HPDE6-E6E7 (cell line): Measurements from ENCODE around the gene PKIB.

Experiments
- DNase-seq: peaks from one replicate; pipeline ENCODE4 v3.0.0; 2011; ENCODE audit warnings: missing footprints; ENCODE audit errors: extremely low spot score

The PKIB gene

DNA sequence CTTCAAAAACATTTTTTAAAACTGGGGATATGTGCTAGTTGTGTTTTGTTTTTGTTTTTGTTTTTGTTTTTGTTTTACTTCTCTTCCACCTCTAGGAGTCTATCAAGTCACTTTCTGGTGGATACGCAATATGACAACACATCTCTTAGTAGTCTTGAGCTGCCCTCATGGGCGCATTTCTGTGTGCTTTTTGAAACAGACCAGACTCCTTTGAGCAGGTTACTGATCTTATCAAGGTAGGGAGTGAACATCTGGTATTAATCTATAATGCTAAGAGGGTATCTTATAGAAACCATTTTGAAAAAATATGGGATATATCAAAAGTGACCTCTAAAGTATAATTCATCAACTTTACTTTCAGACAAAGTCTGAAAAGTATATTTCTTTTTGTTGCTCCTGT lies 56.2 kb downstream of the PKIB start:
- DNase-seq = no peak

DNA sequence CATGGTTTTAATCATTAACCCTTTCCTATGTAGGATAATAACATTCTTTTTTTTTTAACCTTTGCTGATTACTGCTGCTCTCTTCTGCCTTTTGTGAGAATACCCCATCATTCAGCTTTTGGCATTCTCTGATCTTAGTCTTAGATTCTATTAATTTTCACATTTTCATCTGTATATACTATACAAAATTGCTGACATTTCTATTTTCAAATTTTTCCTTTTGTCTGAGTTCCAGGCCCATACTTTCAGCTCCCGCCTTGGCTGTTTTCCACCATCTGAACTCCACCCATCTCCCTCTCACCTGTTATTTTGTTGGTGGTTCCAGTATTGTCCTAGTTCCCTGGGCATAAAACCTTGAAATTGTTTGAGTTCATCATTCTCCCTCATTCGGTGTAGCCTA lies 59.2 kb downstream of the PKIB start:
- no peak for DNase-seq

DNA sequence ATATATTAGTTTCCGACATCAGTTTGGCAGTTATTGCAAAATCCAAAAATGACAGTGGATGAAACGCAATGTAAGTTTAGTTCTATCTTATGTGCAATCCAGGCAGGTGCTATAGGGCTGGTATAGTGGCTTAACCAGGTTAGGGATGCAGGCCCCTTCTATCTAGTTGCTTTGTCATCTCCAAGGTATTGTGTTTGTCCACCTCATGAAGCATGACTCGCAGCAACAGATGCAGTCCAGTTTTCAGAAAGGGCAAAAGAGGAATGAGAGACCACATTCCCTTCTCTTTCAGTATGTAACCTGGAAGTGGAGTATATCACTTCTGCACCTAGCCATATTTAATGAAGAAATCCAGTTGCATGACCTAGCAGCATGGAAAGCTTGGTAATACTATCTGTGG lies 59.7 kb downstream of the PKIB start:
- no peak for DNase-seq

DNA sequence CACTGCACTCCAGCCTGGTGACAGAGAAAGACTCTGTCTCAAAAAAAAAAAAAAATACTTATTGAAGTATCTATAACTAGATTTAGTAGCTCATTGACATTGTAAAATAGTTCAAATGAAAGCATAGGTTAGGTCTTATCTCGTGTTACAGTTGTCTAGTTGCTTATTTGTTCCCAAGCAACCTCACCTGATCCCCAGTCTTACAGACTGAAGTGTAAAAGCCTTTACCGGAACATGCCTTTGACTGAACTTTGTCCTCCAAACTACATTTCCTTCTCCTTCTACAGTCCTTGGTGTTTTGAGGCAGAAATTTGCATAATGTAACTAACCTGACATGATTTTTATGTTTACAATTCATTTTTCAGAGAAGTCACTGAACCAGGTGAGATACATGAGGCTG lies 61.0 kb downstream of the PKIB start:
- no peak for DNase-seq

DNA sequence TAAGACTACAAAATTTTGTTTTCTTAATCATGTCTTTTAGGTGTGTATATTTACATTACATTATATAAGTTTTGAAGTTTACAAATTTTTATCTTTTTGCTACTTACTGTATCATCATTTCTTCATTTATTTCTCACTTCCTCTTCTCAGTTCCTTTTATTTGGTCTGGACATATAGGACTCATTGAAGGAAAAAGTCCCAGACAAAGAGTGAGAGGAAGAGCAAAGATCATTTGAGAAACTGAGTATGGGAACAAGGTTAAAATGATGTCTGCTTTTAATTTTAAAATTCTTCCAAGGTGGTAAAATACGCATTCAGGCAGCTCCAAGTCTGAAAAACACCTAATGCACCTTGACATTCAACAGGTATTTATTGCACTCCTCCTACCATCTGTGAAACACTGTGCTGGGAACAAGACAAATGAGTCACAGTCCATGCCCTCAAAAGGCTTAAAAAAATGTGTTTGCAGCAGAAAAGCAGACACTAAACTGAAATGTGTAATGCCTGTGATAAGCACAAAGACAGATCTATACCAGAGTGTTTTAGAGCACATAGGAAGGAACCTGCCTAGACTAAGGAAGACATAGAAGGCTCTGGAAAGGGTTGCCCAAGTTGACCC lies 63.2 kb downstream of the PKIB start:
- DNase-seq = no peak

DNA sequence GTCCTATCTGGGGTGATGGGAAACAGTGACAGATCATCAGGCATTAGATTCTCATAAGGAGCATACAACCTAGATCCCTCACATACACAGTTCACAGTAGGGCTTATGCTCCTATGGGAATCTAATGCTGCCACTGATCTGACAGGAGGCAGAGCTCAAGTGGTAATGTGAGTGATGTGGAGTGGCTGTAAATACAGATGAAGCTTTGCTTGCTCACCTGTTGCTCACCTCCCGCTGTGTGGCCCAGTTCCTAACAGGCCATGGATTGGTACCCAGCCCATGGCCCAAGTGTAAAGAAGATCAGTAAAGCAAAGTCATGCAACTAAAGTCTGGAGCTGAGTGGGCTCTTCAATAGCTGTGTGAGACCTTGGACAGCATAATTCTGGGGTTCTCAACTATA lies 65.9 kb downstream of the PKIB start:
- DNase-seq = no peak

DNA sequence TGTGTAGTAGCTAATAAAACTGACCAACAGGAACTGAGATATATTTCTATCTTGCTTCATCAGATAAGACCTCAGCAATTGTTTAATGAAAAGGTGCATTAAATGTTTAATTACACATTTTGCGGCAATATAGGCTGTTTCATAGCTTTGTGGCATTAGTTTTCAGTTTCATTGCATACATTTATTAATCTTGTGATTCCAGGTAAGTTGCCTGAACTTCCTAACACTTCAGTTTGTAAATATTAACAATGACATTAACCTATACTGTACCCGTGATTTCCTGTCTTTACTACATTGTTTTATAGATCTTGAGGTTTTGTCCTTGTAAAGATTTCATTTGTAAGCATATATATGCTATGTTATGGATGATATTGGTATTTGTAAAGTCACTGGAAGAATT lies 66.5 kb downstream of the PKIB start:
- DNase-seq = no peak

DNA sequence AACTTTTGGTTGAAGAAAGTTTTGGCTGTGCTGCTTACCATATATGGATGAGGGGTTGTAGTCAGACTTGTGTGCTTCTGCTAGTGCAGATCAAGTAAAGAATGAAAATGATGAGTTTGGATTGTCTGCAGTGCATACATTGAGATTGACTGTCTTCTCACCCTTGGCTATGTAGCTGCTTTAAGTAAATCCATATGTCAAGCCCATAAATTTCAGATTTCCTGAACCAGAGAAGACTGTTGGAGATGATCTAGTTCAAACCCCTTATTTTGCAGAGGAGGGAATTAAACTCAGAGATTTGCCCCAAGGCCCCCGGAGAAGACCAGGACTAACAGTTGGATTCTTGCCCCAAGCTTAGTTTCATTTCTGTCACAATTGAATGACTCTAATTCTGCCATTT lies 67.2 kb downstream of the PKIB start:
- DNase-seq = no peak

DNA sequence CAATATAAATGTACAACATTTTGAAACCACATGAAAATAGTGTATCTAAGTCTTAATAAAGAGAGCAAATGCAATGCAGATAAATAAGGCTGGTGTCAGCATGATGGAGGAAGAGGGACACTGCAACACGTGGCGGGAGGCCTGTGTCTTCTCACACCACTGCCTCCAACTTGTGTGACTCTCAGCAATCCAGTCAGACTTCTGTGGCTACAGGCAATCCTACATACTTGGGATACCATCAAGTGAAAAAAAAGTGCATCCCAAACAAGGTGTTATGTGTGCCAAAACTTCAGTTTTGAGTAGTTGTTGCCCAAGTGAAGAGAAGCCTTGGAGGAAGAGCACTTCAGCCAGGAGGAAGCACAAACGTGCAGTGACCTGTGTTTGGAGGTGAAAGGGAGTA lies 68.6 kb downstream of the PKIB start:
- no peak for DNase-seq

DNA sequence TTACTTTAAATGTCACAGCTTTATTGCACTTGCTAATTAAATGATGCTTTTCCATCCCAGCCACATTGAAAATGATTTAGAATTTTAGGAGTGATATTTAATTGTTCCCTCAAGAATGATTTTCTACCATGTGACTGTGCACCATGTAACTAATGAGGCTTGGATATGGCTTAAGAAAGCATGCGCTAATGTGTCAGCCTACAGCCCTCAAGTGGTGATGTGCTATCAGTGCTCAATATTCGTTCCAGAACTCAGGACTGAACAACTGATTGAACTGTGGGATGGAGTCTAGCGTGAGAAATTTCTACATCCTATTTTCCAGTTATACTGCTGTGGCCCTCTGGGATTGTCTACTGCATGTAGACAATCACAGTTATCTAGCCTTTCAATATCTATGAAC lies 71.5 kb downstream of the PKIB start:
- no peak for DNase-seq

DNA sequence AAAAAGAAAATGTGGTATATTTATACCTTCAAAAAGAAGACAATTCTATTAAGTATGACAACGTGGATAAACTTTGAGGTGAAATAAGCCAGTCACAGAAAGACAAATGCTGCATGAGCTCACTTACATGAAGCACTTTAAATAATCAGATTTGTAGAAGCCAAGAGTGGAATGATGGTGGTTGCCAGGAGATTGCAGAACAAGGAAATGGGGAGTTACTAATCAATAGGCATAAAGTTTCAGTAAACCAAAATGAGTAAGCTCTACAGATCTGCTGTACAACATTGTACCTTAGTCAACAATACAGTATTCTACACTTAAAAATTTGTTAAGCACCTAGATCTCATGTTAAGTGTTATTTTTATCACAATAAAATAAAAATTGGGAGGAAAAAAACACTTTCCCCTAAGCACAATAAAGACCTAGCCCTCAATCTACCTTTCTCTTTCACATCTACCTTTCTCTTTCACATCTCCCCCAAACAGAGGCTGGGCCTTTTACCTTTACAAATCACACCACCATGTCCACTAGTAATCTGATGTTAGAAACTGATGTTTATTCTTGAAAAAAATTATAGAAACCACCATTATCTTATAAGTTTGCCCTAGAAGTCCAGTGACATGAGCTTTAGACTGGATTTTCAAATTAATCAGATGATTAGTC lies 73.9 kb downstream of the PKIB start:
- no peak for DNase-seq

DNA sequence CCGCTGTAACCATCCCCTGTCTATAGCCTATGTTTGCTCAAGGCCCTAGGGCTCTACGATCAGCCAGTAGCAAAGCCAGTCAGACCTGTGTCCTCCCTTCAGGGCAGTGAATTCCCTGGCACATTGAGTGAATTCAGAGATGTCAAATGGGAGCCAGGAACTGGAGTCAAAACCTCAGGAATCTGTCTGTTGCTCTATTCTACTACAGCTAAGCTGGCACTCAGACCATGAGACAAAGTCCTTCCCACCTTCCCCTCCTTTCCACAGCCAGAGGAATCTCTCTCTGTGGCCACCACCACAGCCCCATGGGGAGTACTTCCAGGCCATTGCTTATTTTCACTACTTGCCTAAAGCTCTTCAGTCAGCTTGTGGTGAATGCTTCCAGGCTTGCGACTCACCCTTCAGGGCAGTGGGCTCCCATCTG lies 82.0 kb downstream of the PKIB start:
- no peak for DNase-seq

DNA sequence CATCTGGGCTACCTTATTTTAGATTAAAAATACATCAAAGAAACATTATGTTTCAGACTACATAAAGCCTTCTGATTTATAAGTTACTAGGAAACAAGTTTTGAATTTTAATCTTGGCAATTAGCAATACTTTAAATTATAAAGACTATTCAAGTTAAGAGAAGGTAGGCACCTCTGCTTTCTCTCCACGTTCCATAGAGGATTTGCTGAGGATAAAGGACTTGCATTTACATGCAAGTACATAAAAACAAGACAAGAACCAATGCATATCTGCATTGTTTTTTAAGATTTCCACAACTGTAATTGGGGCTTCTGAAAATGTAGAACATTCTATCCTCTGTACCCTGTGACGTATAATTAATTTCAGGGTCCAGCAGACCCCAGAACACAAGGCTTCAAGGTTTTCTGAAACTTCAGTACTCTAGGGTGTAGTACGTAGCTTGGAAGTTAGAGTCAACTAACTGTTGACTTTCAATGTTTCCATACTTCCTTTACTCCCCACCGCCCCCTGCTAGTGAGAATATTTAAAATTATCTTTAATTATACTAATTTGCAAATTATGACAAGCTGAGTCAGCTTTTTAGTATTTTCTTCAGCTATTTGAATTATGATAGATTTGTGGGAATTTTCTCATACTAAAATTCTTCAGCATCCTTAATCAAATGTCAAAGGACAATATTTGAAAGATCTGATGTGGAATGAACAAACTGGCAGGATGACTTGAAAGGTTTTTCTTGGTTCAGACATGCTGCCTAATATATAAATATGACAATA lies 82.8 kb downstream of the PKIB start:
- DNase-seq = no peak

DNA sequence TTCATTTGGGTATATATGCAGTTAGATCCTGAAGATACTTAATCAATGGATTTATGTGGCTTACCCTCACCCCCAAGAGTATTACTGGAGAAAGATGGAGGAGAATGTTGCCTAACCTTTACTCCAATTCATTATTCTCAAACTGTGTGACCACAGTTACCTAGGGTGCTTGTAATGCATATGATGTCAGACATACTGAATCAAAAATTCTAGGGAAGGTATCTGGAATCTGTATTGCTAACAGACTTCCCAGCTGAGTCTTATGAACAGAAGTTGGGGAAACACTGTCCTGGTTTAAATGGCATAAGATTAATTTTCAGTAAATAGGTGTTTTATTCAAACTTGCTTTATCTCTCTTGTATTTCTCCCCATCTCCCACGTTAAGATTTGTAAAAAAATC lies 83.9 kb downstream of the PKIB start:
- no peak for DNase-seq

DNA sequence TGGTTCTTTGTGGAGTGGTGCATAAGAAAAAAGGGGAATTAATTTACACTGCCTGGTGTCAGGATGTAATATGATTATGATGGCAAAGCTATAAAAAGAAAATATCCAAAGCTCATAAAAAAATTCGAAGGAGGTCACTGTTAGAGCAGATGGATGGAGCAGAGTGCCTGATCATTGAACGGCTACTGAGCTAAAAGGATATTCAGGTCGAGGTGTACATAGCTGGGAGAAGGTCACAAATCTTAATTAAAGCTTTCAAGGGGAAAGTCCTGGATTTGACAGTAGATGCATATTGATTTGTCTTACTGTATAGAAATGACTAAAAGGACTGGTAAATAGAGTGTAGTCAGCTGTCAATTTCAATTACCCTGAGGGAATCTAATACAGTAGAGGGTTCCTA lies 84.4 kb downstream of the PKIB start:
- DNase-seq = no peak

DNA sequence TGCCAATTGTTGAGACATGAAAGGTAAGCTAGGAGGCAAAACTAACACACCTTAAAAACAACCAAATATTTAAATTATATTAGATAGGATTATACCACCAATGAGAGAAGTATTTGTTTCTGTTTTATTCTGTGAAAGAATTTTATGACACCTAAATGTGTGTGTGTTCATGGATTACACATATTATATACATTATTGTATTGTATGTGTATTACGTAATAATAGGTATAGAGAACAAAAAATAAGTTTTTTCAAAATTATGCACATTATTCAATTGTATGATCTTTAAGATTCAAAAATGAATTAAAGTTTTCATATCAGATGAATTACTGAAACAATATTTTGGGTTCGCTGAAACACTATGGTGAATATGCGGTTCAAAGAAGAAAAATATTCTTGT lies 85.0 kb downstream of the PKIB start:
- no peak for DNase-seq

DNA sequence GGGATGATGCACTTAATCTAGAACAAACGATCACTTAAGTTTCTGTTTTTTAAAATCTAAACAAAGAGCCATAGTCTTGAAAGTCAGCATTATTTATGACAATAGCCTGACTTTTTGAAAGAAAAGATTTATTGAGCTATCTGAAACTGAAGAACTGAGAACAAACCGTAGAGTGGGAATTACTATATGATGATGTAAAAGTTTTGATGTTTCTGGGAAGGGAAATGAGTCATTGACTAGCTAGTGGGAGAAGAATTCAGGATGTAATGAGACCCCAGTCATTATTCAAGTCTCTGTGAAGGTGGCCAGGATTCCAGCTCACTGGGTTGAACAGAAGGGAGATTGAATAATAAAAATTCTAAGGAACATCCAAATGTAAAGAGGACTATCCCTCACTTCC lies 85.9 kb downstream of the PKIB start:
- no peak for DNase-seq

DNA sequence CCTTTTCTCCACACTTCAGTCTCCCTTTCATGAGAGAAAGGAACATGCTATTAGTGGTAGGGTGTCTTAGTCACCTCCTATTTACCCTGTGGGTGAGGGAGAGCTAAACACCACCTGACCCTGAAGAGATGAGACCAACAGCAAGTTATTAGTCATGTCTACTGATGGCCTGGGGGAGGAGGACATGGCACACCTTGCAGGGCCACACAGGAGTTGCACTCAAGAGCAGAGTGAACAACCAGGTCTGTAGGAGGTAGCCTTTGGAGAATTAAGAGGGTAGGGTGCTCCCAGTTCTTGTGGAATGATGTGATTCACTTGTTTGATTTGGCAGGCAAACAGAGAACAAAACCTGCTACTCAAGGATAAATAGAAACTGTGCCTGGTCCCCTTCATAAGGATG lies 86.6 kb downstream of the PKIB start:
- DNase-seq = peak; percentile 26

DNA sequence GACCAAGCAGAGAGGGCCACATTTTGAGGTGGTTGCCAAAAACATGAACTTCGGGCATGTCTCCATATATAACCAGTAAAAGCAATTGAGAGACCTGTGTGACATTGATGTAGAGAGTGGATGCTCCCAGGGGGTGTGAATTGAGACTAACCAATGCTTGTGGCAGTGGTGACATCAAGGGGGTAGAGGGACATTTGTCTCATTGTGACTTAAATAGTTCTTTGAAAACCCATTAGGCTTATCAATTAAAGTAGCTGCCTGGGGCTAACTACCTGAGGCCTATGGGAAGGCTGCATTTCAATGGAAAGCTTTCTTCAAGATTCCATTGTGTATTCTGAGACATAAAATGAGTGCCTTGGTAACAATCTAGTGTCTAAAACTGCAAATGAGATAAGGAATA lies 87.3 kb downstream of the PKIB start:
- no peak for DNase-seq

DNA sequence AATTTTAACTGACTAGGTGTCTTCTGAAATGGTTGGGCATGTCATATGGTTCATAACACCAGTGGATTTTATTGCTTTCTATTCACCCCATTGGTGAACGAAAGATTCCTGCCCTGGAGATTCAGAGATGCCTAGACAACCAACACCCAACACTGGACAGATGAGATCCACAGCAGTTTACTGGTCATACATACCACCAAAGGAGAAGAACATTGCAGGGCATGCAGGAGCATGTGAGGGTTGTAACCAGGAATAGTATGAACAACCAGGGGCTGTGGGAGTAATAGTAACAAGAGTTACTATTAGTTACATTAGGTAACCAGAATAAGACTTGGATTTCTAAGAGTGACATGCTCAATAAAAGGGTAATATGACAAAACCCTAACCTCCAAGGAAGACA lies 91.5 kb downstream of the PKIB start:
- no peak for DNase-seq

DNA sequence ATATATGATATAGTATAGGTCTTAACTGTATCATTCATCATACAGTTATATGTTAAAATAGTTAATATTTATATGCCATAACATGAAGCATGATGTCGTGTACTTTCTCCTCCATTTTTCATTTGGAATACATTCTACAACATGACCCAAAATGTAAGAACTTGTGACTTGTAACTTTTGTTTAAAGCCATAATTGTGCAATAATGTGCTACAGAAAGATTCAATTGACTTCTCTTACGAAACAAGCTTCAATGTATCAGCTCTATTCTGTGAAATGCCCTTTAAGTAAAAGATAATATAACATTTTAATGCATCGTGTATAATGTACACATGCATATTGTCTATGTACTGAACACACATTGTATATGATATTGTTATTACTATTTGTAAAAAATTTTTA lies 92.6 kb downstream of the PKIB start:
- DNase-seq = no peak

DNA sequence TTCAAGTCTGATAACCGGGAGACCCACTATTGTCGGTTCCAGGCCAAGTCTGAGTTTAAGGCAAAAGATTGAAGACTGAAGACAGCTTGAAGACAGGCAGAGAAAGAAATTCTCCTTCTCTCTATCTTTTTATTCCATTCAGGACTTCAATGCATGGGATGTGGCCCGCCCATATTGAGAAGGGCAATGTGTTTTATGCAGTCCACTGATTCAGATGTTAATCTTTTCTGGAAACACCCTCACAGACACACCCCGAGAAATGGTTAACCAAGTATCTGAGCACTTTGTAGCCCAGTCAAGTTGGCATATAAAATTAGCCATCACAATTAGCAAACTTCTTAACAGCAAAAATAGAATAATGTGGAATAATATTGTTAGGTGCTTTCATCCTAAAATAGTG lies 93.9 kb downstream of the PKIB start:
- DNase-seq = no peak

DNA sequence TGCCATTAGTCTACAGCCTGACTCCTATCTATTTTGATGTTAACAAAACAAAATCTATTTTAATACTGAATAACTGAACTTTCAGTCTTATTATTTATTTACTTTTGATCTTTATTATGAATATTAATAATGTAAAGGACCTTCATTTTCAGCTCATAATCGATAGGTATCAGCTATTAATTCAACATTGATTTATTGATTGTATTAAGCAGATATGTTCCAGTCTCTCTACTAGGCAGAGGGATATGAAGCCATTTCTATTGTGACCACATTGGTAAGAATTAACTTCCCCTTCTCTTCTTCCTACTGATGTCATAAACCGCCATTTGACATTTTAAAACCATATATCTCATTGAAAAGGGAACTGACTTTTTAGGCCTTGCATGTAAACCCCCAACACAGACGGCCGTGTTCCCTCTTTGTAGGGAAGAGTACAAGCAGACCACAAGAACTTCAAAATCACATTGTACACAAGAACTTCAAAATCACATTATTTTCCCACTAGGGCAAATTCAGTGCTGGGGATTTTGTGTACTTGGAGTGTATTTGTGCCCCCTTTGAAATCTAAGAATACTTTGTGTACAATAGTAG lies 99.8 kb downstream of the PKIB start:
- DNase-seq = no peak
